HG03108 (cell line): ENCODE results near the gene BRPF1.

Experiments used
- ATAC-seq: cut with Tn5 transposase; IDR thresholded peaks from one replicate; pipeline ENCODE4 v1.9.1; 2021; ENCODE audit warnings: moderate library complexity; ENCODE audit not compliant: unreplicated experiment

Gene BRPF1

GRCh38 chr3:9731206-9732079 is at the start of gene BRPF1:
Gene BRPF1 (plus strand): TSS chr3:9731735. CDS start chr3:9734141, 2,406 bp downstream.
- ATAC-seq = peak; percentile 86

GRCh38 chr3:9682096-9682495 is 49.4 kb upstream of the BRPF1 start:
- no peak for ATAC-seq

- ATAC-seq = no peak
These were observed 48.1 kb upstream of the BRPF1 start for GRCh38 chr3:9683426-9683825.

GRCh38 chr3:9685216-9686049 is 46.1 kb upstream of the BRPF1 start:
- no peak for ATAC-seq

GRCh38 chr3:9686050-9686550 is 45.4 kb upstream of the BRPF1 start:
- no peak for ATAC-seq

- no peak for ATAC-seq
These were observed 44.8 kb upstream of the BRPF1 start for GRCh38 chr3:9686703-9687102.

- ATAC-seq = no peak
These were observed 44.0 kb upstream of the BRPF1 start for GRCh38 chr3:9687514-9687913.

- ATAC-seq = no peak
These were observed 42.6 kb upstream of the BRPF1 start for GRCh38 chr3:9688961-9689360.

- ATAC-seq = no peak
These were observed 41.8 kb upstream of the BRPF1 start for GRCh38 chr3:9689757-9690156.

GRCh38 chr3:9690451-9691450 is 40.8 kb upstream of the BRPF1 start:
- peak; percentile 96 for ATAC-seq

GRCh38 chr3:9691636-9692035 is 39.9 kb upstream of the BRPF1 start:
- no peak for ATAC-seq

- no peak for ATAC-seq
These were observed 39.1 kb upstream of the BRPF1 start for GRCh38 chr3:9692416-9692815.

- ATAC-seq = no peak
These were observed 36.2 kb upstream of the BRPF1 start for GRCh38 chr3:9695345-9695744.

- no peak for ATAC-seq
These were observed 35.8 kb upstream of the BRPF1 start for GRCh38 chr3:9695746-9696145.

GRCh38 chr3:9696480-9697220 is 34.9 kb upstream of the BRPF1 start:
- ATAC-seq = no peak

- ATAC-seq = no peak
These were observed 33.6 kb upstream of the BRPF1 start for GRCh38 chr3:9697892-9698291.

- ATAC-seq = no peak
These were observed 33.2 kb upstream of the BRPF1 start for GRCh38 chr3:9698293-9698692.

GRCh38 chr3:9700536-9700935 is 31.0 kb upstream of the BRPF1 start:
- ATAC-seq = no peak

GRCh38 chr3:9701006-9701405 is 30.5 kb upstream of the BRPF1 start:
- ATAC-seq = no peak

- no peak for ATAC-seq
These were observed 29.8 kb upstream of the BRPF1 start for GRCh38 chr3:9701711-9702110.
